Measurements from ENCODE around the gene SLC26A9. TPM values are rescaled to one million over a fixed set of nuclear protein-coding genes. Genes with fewer than 3 reads are reported as not detected.
"Not testable (repeated sequence)": the region's sequence is repeated elsewhere in the genome, so short reads cannot be mapped to it uniquely, and the experiment has no call there.

The SLC26A9 gene
- total RNA-seq, 2 donors from 2014 or later, result 1.1 TPM; not detected in 1

GRCh38 chr1:205914155-205914507 lies 29.1 kb downstream of the SLC26A9 start:
- peaks cover 46 to 64% of the 10 kb centered on the region in 2 donors for H3K4me1 ChIP-seq (ENCODE audit: control insufficient read depth in 1 of 2, low read depth in 2 of 2)
- no peaks in the 10 kb centered on the region for H3K36me3 ChIP-seq
- H3K27me3 ChIP-seq (replicated peaks; ENCODE audit: insufficient read depth), result no peaks in the 10 kb centered on the region
- ATAC-seq (ENCODE audit: insufficient number of reproducible peaks, low FRiP score, low read depth) (no peak), DNase-seq (ENCODE audit: low spot score) (no peak)
- H3K9me3 ChIP-seq, result no peaks in the 10 kb centered on the region
- peak overlapping the region; percentile 75 for H3K27ac ChIP-seq
- TF ChIP-seq CTCF (IDR thresholded peaks at IDR 0.05), result no peak
- no peak overlapping the region for H3K4me3 ChIP-seq

GRCh38 chr1:205913451-205914154 lies 29.7 kb downstream of the SLC26A9 start:
- ATAC-seq (ENCODE audit: insufficient number of reproducible peaks, low FRiP score, low read depth) (peak; percentile 46), DNase-seq (ENCODE audit: low spot score) (peak; percentile 53)
- H3K27ac ChIP-seq, result peak overlapping the region; percentile 75
- no peaks in the 10 kb centered on the region for H3K27me3 ChIP-seq (replicated peaks; ENCODE audit: insufficient read depth)
- no peaks in the 10 kb centered on the region for H3K9me3 ChIP-seq
- H3K4me1 ChIP-seq (ENCODE audit: control insufficient read depth in 1 of 2, low read depth in 2 of 2), result peaks cover 46 to 59% of the 10 kb centered on the region in 2 donors
- TF ChIP-seq CTCF (IDR thresholded peaks at IDR 0.05), result no peak
- no peaks in the 10 kb centered on the region for H3K36me3 ChIP-seq
- no peak overlapping the region for H3K4me3 ChIP-seq

DNA sequence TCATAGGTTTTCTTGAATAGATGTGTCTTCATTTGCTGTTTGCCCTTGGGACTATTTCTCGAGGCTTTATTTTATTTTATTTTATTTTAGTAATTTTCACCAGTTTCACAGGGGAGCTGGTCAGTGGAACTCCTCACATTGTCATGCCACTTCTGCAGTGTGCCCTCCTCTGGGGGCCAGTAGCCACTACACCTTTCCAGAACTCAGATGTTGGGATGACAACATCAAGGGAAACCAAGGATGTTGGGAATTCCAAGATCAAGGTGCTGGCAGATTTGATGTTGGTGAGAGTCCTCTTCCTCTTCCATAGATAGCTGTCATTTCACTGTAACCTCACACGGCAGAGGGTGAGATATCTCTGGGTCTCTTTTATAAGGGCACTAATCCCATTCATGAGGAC lies 35.5 kb downstream of the SLC26A9 start:
- no peaks in the 10 kb centered on the region for H3K9me3 ChIP-seq
- no peak overlapping the region for H3K27ac ChIP-seq
- H3K36me3 ChIP-seq, result no peaks in the 10 kb centered on the region
- H3K27me3 ChIP-seq (replicated peaks; ENCODE audit: insufficient read depth), result no peaks in the 10 kb centered on the region
- H3K4me3 ChIP-seq, result no peak overlapping the region
- DNase-seq (ENCODE audit: low spot score) (no peak), ATAC-seq (ENCODE audit: insufficient number of reproducible peaks, low FRiP score, low read depth) (no peak)
- peaks cover 0 to 2% of the 10 kb centered on the region in 2 donors for H3K4me1 ChIP-seq (ENCODE audit: control insufficient read depth in 1 of 2, low read depth in 2 of 2)
- TF ChIP-seq CTCF (IDR thresholded peaks at IDR 0.05), result peak; percentile 36

DNA sequence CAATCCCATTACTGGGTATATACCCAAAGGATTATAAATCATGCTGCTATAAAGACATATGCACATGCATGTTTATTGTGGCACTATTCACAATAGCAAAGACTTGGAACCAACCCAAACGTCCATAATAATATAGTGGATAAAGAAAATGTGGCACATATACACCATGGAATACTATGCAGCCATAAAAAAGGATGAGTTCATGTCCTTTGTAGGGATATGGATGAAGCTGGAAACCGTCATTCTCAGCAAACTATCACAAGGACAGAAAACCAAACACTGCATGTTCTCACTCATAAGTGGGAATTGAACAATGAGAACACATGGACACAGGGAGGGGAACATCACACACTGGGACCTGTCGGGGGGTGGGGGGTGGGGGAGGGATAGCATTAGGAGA lies 38.2 kb downstream of the SLC26A9 start:
- not testable (repeated sequence) for ATAC-seq (ENCODE audit: insufficient number of reproducible peaks, low FRiP score, low read depth); H3K4me3 ChIP-seq; H3K9me3 ChIP-seq; DNase-seq (ENCODE audit: low spot score); H3K36me3 ChIP-seq; H3K4me1 ChIP-seq (ENCODE audit: control insufficient read depth in 1 of 2, low read depth in 2 of 2); H3K27me3 ChIP-seq (replicated peaks; ENCODE audit: insufficient read depth); H3K27ac ChIP-seq

DNA sequence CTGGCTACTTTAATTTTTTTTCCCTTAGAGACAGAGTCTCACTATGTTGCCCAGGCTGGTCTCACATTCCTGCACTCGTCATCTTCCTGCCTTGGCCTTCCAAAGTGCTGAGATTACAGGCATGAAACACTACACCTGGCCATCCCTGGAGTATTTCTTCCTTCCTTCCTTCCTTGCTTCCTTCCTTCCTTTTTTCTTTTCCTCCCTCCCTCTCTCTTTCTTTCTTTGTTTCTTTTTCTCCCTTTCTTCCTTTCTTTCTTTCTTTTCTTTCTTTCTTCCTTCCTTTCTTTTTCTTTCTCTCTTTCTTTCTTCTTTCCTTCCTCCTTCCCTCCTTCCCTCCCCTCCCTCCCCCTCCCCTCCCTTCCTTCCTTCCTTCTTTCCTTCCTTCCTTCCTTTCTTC lies 46.9 kb downstream of the SLC26A9 start:
- ATAC-seq (ENCODE audit: insufficient number of reproducible peaks, low FRiP score, low read depth) (no peak), DNase-seq (ENCODE audit: low spot score) (no peak)
- TF ChIP-seq CTCF (IDR thresholded peaks at IDR 0.05), result no peak
- Histone ChIP-seq H3K9me3 (no peaks in the 10 kb centered on the region), H3K27me3 (replicated peaks; ENCODE audit: insufficient read depth) (no peaks in the 10 kb centered on the region), H3K27ac (no peak overlapping the region), H3K4me1 (ENCODE audit: control insufficient read depth in 1 of 2, low read depth in 2 of 2) (no peaks in the 10 kb centered on the region), H3K36me3 (no peaks in the 10 kb centered on the region), H3K4me3 (no peak overlapping the region)

GRCh38 chr1:205894119-205894518 lies 49.1 kb downstream of the SLC26A9 start:
- ATAC-seq (ENCODE audit: insufficient number of reproducible peaks, low FRiP score, low read depth); H3K36me3 ChIP-seq; DNase-seq (ENCODE audit: low spot score); H3K4me3 ChIP-seq; H3K27ac ChIP-seq; H3K4me1 ChIP-seq (ENCODE audit: control insufficient read depth in 1 of 2, low read depth in 2 of 2); H3K27me3 ChIP-seq (replicated peaks; ENCODE audit: insufficient read depth); H3K9me3 ChIP-seq: not testable (repeated sequence)

- H3K27ac ChIP-seq; ATAC-seq (ENCODE audit: insufficient number of reproducible peaks, low FRiP score, low read depth); H3K9me3 ChIP-seq; H3K4me1 ChIP-seq (ENCODE audit: control insufficient read depth in 1 of 2, low read depth in 2 of 2); H3K4me3 ChIP-seq; DNase-seq (ENCODE audit: low spot score); H3K36me3 ChIP-seq; H3K27me3 ChIP-seq (replicated peaks; ENCODE audit: insufficient read depth): not testable (repeated sequence)
Observed at GRCh38 chr1:205892175-205892574, 51.1 kb downstream of the SLC26A9 start.

- not testable (repeated sequence) for DNase-seq (ENCODE audit: low spot score); H3K27ac ChIP-seq; H3K27me3 ChIP-seq (replicated peaks; ENCODE audit: insufficient read depth); H3K4me3 ChIP-seq; H3K9me3 ChIP-seq; H3K36me3 ChIP-seq; H3K4me1 ChIP-seq (ENCODE audit: control insufficient read depth in 1 of 2, low read depth in 2 of 2); ATAC-seq (ENCODE audit: insufficient number of reproducible peaks, low FRiP score, low read depth)
Observed at GRCh38 chr1:205891481-205891880, 51.8 kb downstream of the SLC26A9 start.

- DNase-seq (ENCODE audit: low spot score); H3K36me3 ChIP-seq; ATAC-seq (ENCODE audit: insufficient number of reproducible peaks, low FRiP score, low read depth); H3K27me3 ChIP-seq (replicated peaks; ENCODE audit: insufficient read depth); H3K9me3 ChIP-seq; H3K27ac ChIP-seq; H3K4me1 ChIP-seq (ENCODE audit: control insufficient read depth in 1 of 2, low read depth in 2 of 2); H3K4me3 ChIP-seq: not testable (repeated sequence)
Observed at GRCh38 chr1:205890631-205891030, 52.6 kb downstream of the SLC26A9 start.

Data from thoracic aorta (tissue), 2 donors.